Skeletal muscle cell (primary cell): ENCODE data around the gene SLC1A2.

ENCODE experiments used
- DNase-seq: peaks from one replicate; pipeline ENCODE4 v3.0.0-alpha.2; 2010; ENCODE audit warnings: low read depth
- H3K4me3 ChIP-seq: 2 replicates; pipeline ENCODE4 v1.5.1; 2011; ENCODE audit warnings: low read depth, mild to moderate bottlenecking, control low read depth, low read length, moderate library complexity

Gene SLC1A2

GRCh38 chr11:35419184-35419829 is at the start of gene SLC1A2:
Gene SLC1A2 (minus strand): TSS chr11:35419558. CDS start chr11:35418966, 592 bp downstream.
- peak within 1 kb of the TSS; percentile 51 for H3K4me3 ChIP-seq
- no peak for DNase-seq

DNA sequence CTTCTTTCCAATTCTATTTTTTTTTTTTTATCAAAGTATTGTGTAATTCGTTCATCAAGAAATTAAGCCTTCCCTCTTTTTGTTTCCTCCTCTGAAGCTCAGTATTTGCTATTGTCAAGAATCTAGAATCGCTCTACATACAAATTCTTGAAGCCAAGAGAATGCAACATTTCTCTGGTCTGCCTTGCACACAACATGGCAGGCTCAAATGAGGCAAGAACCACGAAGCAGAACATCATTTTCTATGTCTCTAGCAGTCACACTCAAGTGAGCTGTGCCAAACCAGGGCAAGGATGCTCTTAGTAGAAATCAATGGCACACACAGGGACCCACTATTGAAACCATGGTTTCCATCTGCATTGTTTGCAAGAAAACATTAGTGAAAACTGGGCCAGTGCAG is 46.7 kb upstream of the SLC1A2 start:
- DNase-seq: no peak
- H3K4me3 ChIP-seq: no peak overlapping the region

- DNase-seq: no peak
- no peak overlapping the region for H3K4me3 ChIP-seq
Measured at GRCh38 chr11:35464308-35464707, 45.0 kb upstream of the SLC1A2 start.

DNA sequence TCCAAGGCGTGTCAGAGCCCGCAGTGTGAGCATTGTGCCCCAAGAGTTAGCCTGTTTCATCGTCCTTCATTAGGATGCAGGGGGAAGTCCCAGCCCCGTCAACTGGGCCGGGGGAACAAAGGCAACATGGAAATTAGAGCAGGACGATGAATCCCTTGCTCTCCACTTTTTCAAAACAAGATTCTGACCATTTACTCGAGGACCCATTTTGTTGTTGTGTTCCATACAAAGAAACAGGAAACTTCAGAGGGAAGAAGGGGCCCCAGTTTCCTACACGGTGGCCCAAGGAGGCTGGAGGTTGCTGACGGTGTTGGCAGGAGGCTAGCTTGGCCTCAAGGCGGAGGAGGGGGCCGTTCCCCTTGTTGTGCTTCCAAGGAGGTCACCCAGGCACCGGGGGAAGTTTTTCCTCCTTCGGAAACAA is 44.0 kb upstream of the SLC1A2 start:
- H3K4me3 ChIP-seq: no peak overlapping the region
- DNase-seq: no peak

DNA sequence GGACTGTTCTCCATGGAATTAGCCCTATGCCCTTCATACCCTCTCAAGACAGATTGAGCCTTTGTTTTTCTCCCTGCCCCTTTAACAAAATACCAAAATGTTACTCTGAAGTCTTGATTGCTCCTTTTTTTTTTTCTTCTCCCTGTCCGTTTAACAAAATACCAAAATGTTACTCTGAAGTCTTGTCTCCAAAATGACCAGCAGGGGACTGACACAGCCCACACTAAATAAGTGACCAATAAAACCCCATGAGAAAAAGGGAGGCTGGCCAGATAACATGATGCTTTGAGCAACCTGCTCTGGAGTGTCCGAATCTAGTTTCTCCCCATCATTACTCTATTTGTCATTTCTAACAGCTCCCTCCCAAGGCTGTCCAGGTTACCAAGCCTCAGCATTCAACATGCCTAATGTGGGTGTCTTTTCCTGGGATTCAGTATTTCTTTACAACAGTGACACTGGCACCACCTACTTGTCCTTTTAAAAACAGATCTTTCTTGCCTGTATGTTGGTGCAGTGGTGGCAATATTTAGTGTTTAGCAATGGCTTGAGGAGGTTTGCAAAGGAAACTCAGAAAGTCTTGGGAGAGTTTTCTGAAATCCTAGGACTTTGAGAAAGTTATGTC is 42.7 kb upstream of the SLC1A2 start:
- no peak for DNase-seq
- H3K4me3 ChIP-seq: no peak overlapping the region

DNA sequence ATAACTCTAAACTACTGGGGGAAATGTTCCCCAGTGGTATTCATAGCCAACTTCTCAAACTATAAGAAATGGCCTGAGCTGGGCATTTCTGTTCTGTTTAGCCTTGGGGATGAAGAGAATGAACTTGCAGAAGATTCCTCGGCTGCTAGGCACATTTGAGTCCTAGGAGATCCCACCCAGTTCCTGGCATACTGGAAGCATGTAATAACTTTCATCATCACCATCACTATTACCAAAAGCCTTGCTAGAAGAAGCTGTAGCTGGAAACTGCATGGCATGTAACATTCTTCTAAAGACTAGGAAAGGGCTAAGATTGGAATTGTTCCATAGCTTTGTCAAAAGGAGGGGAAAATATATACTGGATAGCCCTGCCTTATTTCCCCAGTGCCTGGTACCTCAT is 40.1 kb upstream of the SLC1A2 start:
- no peak for DNase-seq
- no peak overlapping the region for H3K4me3 ChIP-seq

DNA sequence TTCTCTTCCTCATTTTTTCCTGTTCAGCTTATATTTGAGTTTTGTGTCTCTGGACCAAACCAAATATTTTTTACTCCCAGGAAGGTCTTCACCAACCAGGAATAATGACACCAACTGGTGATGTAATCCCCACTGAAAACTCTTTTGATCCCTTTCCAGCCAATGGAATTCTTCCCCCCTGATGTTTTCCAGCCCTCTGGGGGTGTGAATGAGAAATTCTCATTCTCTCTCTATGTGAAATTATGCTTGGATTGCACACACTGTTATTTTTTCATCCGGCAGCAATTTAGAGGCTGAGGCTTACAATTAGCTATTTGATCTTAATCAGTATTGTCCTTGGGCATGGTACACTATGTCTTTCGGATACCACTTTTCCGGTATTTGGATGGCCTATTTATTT is 39.5 kb upstream of the SLC1A2 start:
- no peak overlapping the region for H3K4me3 ChIP-seq
- DNase-seq: no peak

- H3K4me3 ChIP-seq: no peak overlapping the region
- DNase-seq: no peak
Measured at GRCh38 chr11:35454362-35454761, 35.0 kb upstream of the SLC1A2 start.

- H3K4me3 ChIP-seq: no peak overlapping the region
- DNase-seq: no peak
Measured at GRCh38 chr11:35436581-35437250, 17.4 kb upstream of the SLC1A2 start.

- DNase-seq: no peak
- H3K4me3 ChIP-seq: no peak overlapping the region
Measured at GRCh38 chr11:35433588-35433987, 14.2 kb upstream of the SLC1A2 start.

DNA sequence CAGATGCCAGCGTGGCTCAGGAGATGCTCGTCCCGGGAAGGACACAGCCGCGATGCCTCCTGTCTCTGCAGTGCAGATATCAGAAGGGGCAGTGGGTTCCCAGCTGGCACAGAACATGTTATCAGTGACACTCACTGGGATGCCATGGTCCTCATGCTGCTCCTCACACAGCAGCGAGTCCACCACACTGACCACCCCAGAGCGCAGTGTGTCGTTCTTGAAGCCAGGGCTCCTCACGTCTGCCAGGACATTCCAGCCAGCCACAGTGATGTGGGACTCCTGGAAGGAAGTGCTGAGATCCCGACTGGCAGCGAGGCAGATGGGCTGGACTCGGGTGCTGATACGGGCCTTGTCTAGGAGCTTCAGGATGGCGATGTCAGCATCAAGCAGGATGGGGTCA is 13.1 kb upstream of the SLC1A2 start:
- no peak overlapping the region for H3K4me3 ChIP-seq
- DNase-seq: no peak

GRCh38 chr11:35427071-35427470 is 7.7 kb upstream of the SLC1A2 start:
- H3K4me3 ChIP-seq: no peak overlapping the region
- DNase-seq: peak; percentile 69

DNA sequence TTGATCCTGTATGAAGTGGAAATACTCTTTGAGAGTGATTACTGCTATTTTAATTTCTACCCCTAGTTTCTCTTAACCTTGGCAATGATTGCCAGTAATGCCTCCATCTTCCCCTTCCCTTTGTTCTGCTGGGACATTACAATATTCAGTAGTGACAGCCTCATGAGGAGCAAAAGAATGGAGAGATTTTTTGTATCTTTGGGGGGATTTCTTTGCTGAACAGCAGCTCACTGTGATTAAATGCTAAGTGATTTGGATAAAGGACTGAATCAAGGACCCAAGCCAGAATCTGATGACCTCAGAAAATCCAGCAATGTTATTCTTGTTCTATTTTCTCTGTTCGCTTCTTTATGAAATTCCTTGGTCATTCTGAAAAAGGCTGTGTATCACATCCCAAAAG is 7.0 kb upstream of the SLC1A2 start:
- no peak overlapping the region for H3K4me3 ChIP-seq
- no peak for DNase-seq

GRCh38 chr11:35425603-35426212 is 6.3 kb upstream of the SLC1A2 start:
- H3K4me3 ChIP-seq: no peak overlapping the region
- DNase-seq: no peak

DNA sequence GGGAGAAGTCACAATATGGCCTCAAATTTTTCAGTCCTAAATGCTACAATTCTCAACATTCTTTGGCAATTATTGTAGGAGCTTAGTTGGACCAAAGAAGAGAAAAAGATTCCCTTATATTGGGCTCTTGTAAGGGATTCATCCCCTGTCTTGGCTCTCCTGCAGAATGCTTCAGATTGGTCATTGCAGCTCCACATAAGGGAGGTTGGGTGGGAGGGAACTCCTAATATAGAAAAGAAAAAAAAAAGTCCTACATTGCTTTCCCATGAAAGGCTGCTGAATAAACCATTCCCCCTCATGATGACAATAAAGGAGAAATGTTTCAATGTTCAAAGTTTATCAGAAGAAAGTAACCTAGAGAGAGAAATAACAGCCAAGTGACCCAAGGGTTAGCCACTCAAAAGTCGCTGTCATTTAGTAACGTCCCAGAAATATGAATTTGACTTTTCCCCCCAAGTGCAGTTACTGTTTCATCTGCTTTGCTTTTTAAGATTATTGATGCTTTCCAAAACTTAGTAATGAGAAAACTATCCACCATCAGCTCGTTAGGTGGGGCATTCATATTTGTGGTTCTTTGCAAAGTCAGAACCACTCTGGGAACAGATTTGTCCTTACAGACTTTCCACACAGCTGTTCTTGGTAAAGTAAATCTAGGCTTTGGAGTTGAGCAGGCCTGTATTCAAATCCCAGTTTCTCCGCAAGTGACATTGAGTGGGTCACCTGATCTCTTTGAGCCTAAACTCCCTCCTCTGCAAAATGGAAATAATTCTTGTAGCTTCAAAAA is 5.0 kb upstream of the SLC1A2 start:
- DNase-seq: no peak
- H3K4me3 ChIP-seq: no peak overlapping the region

DNA sequence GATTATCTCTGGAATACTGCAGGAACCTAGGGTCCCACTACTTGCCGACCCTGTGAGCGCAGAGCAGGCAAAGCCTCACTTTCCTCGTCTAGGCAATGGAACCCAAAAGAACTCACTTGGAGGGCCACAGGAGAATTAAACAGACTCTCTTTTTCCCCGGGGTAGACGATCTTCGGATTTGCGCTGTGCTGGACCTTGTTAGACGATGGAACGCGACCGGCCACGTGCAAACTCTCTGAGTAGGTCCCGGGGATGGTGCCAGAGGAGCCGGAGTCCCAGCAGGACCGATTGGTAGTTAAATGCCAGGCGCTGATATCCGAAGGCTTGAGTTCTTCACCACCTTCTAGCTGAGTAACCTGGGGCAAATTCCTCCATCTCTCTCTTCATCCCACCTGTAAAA is 1.0 kb upstream of the SLC1A2 start:
- peak overlapping the region; percentile 51 for H3K4me3 ChIP-seq
- no peak for DNase-seq

DNA sequence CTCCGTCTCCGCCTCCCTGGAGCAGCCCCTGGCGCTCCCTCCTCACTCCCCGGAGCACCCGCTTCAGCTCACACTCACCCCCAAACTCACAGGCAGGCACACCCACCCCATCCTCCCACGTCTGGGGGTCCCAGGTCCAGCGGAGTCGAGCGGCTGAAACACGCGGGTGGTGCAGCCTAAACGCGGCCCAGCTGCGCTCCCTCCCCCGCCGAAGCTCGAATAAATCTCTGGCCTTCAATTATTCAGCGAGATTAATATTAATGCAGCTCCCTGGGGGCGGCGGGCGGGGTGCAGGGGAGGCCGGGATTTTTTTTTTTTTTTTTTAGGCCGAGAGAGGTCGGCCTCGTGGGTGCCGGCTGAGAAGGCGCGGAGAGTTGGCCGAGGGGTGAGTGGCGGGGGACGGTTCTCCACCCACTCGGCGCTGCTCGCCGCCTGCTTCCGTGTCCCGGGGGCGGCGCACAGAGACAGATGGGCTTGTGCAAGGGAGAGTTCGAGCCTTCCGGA is 524 bp upstream of the SLC1A2 start:
- no peak for DNase-seq
- H3K4me3 ChIP-seq: peak overlapping the region; percentile 51

GRCh38 chr11:35418282-35419183 is 825 bp downstream of the SLC1A2 start:
- DNase-seq: no peak

GRCh38 chr11:35415487-35415886 is 3.9 kb downstream of the SLC1A2 start:
- DNase-seq: no peak
- no peak overlapping the region for H3K4me3 ChIP-seq

More at GRCh38 chr11:35418282-35419183, 825 bp downstream of the SLC1A2 start:
- peak overlapping the region; percentile 51 for H3K4me3 ChIP-seq
